Fibroblast of villous mesenchyme (primary cell): Measurements from ENCODE around the gene RARG. TPM values are rescaled to one million over a fixed set of nuclear protein-coding genes. Genes with fewer than 3 reads are reported as not detected.

Source experiments
- DNase-seq: peaks from one replicate; pipeline ENCODE4 v3.0.0-alpha.2; 2010; ENCODE audit warnings: low read depth
- H3K4me3 ChIP-seq: 2 replicates; pipeline ENCODE4 v1.5.1; 2011; ENCODE audit warnings: low read depth, mild to moderate bottlenecking, low read length
- CTCF ChIP-seq: IDR thresholded peaks from 2 replicates; pipeline ENCODE4 v1.5.1; 2012; ENCODE audit warnings: low read depth, mild to moderate bottlenecking, low read length; ENCODE audit not compliant: insufficient read depth
- total RNA-seq: library from RNA; depleted of rRNA; stranded (reverse); fragments of >200 nt; gene quantifications from 2 replicates; pipeline ENCODE4 v1.2.3, GENCODE V29; 2012

RARG gene
- total RNA-seq, 1 donor = 29.4 TPM

GRCh38 chr12:53258541-53259539 lies 26.8 kb upstream of the RARG start:
- DNase-seq = peak; percentile 20
- no peak for TF ChIP-seq CTCF
- H3K4me3 ChIP-seq = no peak overlapping the region

- TF ChIP-seq CTCF = no peak
These were observed 24.0 kb upstream of the RARG start for GRCh38 chr12:53255996-53256395.

GRCh38 chr12:53254816-53255545 lies 23.0 kb upstream of the RARG start:
- H3K4me3 ChIP-seq = no peak overlapping the region
- DNase-seq = no peak
- TF ChIP-seq CTCF = no peak

More at GRCh38 chr12:53255996-53256395, 24.0 kb upstream of the RARG start:
- no peak for DNase-seq
- no peak overlapping the region for H3K4me3 ChIP-seq

GRCh38 chr12:53253298-53253697 lies 21.3 kb upstream of the RARG start:
- TF ChIP-seq CTCF = no peak

GRCh38 chr12:53252349-53252916 lies 20.4 kb upstream of the RARG start:
- no peak for DNase-seq

More at GRCh38 chr12:53253298-53253697, 21.3 kb upstream of the RARG start:
- no peak for DNase-seq
- H3K4me3 ChIP-seq = no peak overlapping the region

More at GRCh38 chr12:53252349-53252916, 20.4 kb upstream of the RARG start:
- no peak for TF ChIP-seq CTCF
- peak overlapping the region; percentile 78 for H3K4me3 ChIP-seq
